ENCODE measurements around the gene WWOX.
"Not testable (repeated sequence)": the region's sequence is repeated elsewhere in the genome, so short reads cannot be mapped to it uniquely, and the experiment has no call there.

Gene WWOX

GRCh38 chr16:79013930-79014660 lies 914.6 kb downstream of the WWOX start:
- in situ Hi-C loops (cut with MboI; ENCODE audit: low sequenced_read_pairs) = no loop called here

GRCh38 chr16:79018650-79019429 lies 919.4 kb downstream of the WWOX start:
- in situ Hi-C loops (cut with MboI; ENCODE audit: low sequenced_read_pairs) = no loop called here

- in situ Hi-C loops (cut with MboI; ENCODE audit: low sequenced_read_pairs) = no loop called here
Measured at GRCh38 chr16:79019431-79019830, 920.0 kb downstream of the WWOX start.

GRCh38 chr16:79021991-79022630 lies 922.7 kb downstream of the WWOX start:
- in situ Hi-C loops (cut with MboI; ENCODE audit: low sequenced_read_pairs) = no loop called here

- in situ Hi-C loops (cut with MboI; ENCODE audit: low sequenced_read_pairs) = no loop called here
Measured at GRCh38 chr16:79026117-79026516, 926.7 kb downstream of the WWOX start.

GRCh38 chr16:79036541-79036940 lies 937.1 kb downstream of the WWOX start:
- in situ Hi-C loops (cut with MboI; ENCODE audit: low sequenced_read_pairs) = no loop called here

- in situ Hi-C loops (cut with MboI; ENCODE audit: low sequenced_read_pairs) = no loop called here
Measured at GRCh38 chr16:79037521-79038373, 938.3 kb downstream of the WWOX start.

GRCh38 chr16:79041206-79041605 lies 941.8 kb downstream of the WWOX start:
- in situ Hi-C loops (cut with MboI; ENCODE audit: low sequenced_read_pairs) = no loop called here

GRCh38 chr16:79042141-79042540 lies 942.7 kb downstream of the WWOX start:
- in situ Hi-C loops (cut with MboI; ENCODE audit: low sequenced_read_pairs) = no loop called here

GRCh38 chr16:79042886-79043285 lies 943.4 kb downstream of the WWOX start:
- in situ Hi-C loops (cut with MboI; ENCODE audit: low sequenced_read_pairs) = no loop called here

- in situ Hi-C loops (cut with MboI; ENCODE audit: low sequenced_read_pairs) = no loop called here
Measured at GRCh38 chr16:79045191-79045590, 945.7 kb downstream of the WWOX start.

GRCh38 chr16:79047337-79047736 lies 947.9 kb downstream of the WWOX start:
- in situ Hi-C loops (cut with MboI; ENCODE audit: low sequenced_read_pairs) = no loop called here

- in situ Hi-C loops (cut with MboI; ENCODE audit: low sequenced_read_pairs) = no loop called here
Measured at GRCh38 chr16:79049040-79049439, 949.6 kb downstream of the WWOX start.

GRCh38 chr16:79050063-79050462 lies 950.6 kb downstream of the WWOX start:
- in situ Hi-C loops (cut with MboI; ENCODE audit: low sequenced_read_pairs) = no loop called here

GRCh38 chr16:79051313-79051712 lies 951.9 kb downstream of the WWOX start:
- in situ Hi-C loops (cut with MboI; ENCODE audit: low sequenced_read_pairs) = no loop called here

GRCh38 chr16:79052198-79052597 lies 952.7 kb downstream of the WWOX start:
- in situ Hi-C loops (cut with MboI; ENCODE audit: low sequenced_read_pairs) = not testable (repeated sequence)

GRCh38 chr16:79053577-79053976 lies 954.1 kb downstream of the WWOX start:
- in situ Hi-C loops (cut with MboI; ENCODE audit: low sequenced_read_pairs) = no loop called here

- in situ Hi-C loops (cut with MboI; ENCODE audit: low sequenced_read_pairs) = no loop called here
Measured at GRCh38 chr16:79054211-79054984, 954.9 kb downstream of the WWOX start.

GRCh38 chr16:79055251-79055970 lies 956.0 kb downstream of the WWOX start:
- in situ Hi-C loops (cut with MboI; ENCODE audit: low sequenced_read_pairs) = no loop called here

Data from HL-60/S4 (cell line).